Loucy (cell line): ENCODE data around the gene CYP2J2.

Experiments
- H2AFZ ChIP-seq: fragments of 200-600 bp; sonication (generic); 2 replicates; pipeline ENCODE4 v1.6.0; 2016; ENCODE audit warnings: antibody characterized with exemption, mild to moderate bottlenecking, low read length, moderate library complexity
- H3F3A ChIP-seq: fragments of 200-600 bp; 2 replicates; pipeline ENCODE4 v1.6.0; 2016; ENCODE audit warnings: antibody characterized with exemption, low read depth, mild to moderate bottlenecking
- H3K27me3 ChIP-seq: fragments of 200-600 bp; sonication (generic); 2 replicates; pipeline ENCODE4 v1.6.1; 2014; ENCODE audit warnings: low read length, mild to moderate bottlenecking; ENCODE audit not compliant: insufficient read depth, poor library complexity, severe bottlenecking
- H3K36me3 ChIP-seq: fragments of 200-600 bp; sonication (generic); 2 replicates; pipeline ENCODE4 v1.6.1; 2016; ENCODE audit warnings: low read length; ENCODE audit not compliant: insufficient read depth
- H3K4me1 ChIP-seq: fragments of 200-600 bp; sonication (generic); 2 replicates; pipeline ENCODE4 v1.5.1; 2014; ENCODE audit warnings: low read length, mild to moderate bottlenecking; ENCODE audit not compliant: insufficient read depth, poor library complexity, severe bottlenecking
- H3K4me2 ChIP-seq: fragments of 200-600 bp; sonication (generic); 2 replicates; pipeline ENCODE4 v1.6.0; 2014; ENCODE audit warnings: antibody characterized with exemption, low read length, low read depth, mild to moderate bottlenecking; ENCODE audit not compliant: poor library complexity, severe bottlenecking
- H3K4me3 ChIP-seq: fragments of 200-600 bp; sonication (generic); 2 replicates; pipeline ENCODE4 v1.5.1; 2014; ENCODE audit warnings: low read length, mild to moderate bottlenecking, mixed read lengths; ENCODE audit not compliant: poor library complexity, severe bottlenecking
- H3K79me2 ChIP-seq: fragments of 200-600 bp; sonication (generic); 2 replicates; pipeline ENCODE4 v1.6.1; 2014; ENCODE audit warnings: low read length; ENCODE audit not compliant: insufficient read depth
- H3K9ac ChIP-seq: fragments of 200-600 bp; sonication (generic); 2 replicates; pipeline ENCODE4 v1.6.0; 2014; ENCODE audit warnings: mild to moderate bottlenecking, low read depth, low read length, moderate library complexity; ENCODE audit not compliant: poor library complexity, severe bottlenecking
- H3K9me2 ChIP-seq: fragments of 200-600 bp; sonication (generic); replicated peaks from 2 replicates; pipeline ENCODE4 v1.6.1; 2016; ENCODE audit warnings: low read depth, low read length, mixed read lengths
- H3K9me3 ChIP-seq: fragments of 200-600 bp; sonication (generic); 2 replicates; pipeline ENCODE4 v1.6.1; 2014; ENCODE audit warnings: mild to moderate bottlenecking, antibody characterized with exemption, low read length, low read depth; ENCODE audit not compliant: insufficient read depth
- H4K20me1 ChIP-seq: fragments of 200-600 bp; sonication (generic); 2 replicates; pipeline ENCODE4 v1.6.0; 2014; ENCODE audit warnings: antibody characterized with exemption, low read length, mild to moderate bottlenecking; ENCODE audit not compliant: insufficient read depth, poor library complexity, severe bottlenecking
- CTCF ChIP-seq: fragments of 200-600 bp; sonication (generic); conservative IDR thresholded peaks from 2 replicates; pipeline ENCODE4 v1.5.1; 2014; ENCODE audit warnings: mild to moderate bottlenecking, antibody characterized with exemption, low read length
- EZH2phosphoT487 ChIP-seq: fragments of 200-600 bp; IDR thresholded peaks from 2 replicates; pipeline ENCODE4 v1.6.1; 2018; ENCODE audit warnings: antibody characterized with exemption, mild to moderate bottlenecking, moderate library complexity, borderline replicate concordance

CYP2J2 gene

GRCh38 chr1:59852117-59852516 lies 74.5 kb downstream of the CYP2J2 start:
- H3K79me2 ChIP-seq, result no peaks in the 10 kb centered on the region
- no peak overlapping the region for H2AFZ ChIP-seq
- no peaks in the 10 kb centered on the region for H3F3A ChIP-seq
- no peak overlapping the region for H3K4me2 ChIP-seq
- no peaks in the 10 kb centered on the region for H3K27me3 ChIP-seq
- H3K4me3 ChIP-seq, result no peak overlapping the region
- no peaks in the 10 kb centered on the region for H4K20me1 ChIP-seq
- H3K36me3 ChIP-seq, result no peaks in the 10 kb centered on the region
- no peak overlapping the region for H3K9ac ChIP-seq
- no peaks in the 10 kb centered on the region for H3K9me3 ChIP-seq
- H3K4me1 ChIP-seq, result no peaks in the 10 kb centered on the region
- H3K9me2 ChIP-seq, result no peaks in the 10 kb centered on the region
- TF ChIP-seq EZH2phosphoT487, result no peak
- TF ChIP-seq CTCF, result no peak

GRCh38 chr1:59846895-59847282 lies 79.7 kb downstream of the CYP2J2 start:
- H3K4me3 ChIP-seq, result no peak overlapping the region
- H3K9ac ChIP-seq, result no peak overlapping the region
- H3K27me3 ChIP-seq, result no peaks in the 10 kb centered on the region
- no peaks in the 10 kb centered on the region for H3K36me3 ChIP-seq
- H3K4me1 ChIP-seq, result no peaks in the 10 kb centered on the region
- H3K9me3 ChIP-seq, result no peaks in the 10 kb centered on the region
- TF ChIP-seq CTCF, result no peak
- no peak for TF ChIP-seq EZH2phosphoT487
- H2AFZ ChIP-seq, result no peak overlapping the region
- H3K9me2 ChIP-seq, result no peaks in the 10 kb centered on the region
- H4K20me1 ChIP-seq, result no peaks in the 10 kb centered on the region
- no peaks in the 10 kb centered on the region for H3K79me2 ChIP-seq
- no peak overlapping the region for H3K4me2 ChIP-seq
- no peaks in the 10 kb centered on the region for H3F3A ChIP-seq

GRCh38 chr1:59846209-59846894 lies 80.2 kb downstream of the CYP2J2 start:
- Histone ChIP-seq H3K9me3 (no peaks in the 10 kb centered on the region), H4K20me1 (no peaks in the 10 kb centered on the region), H3F3A (no peaks in the 10 kb centered on the region), H2AFZ (no peak overlapping the region), H3K9ac (no peak overlapping the region), H3K9me2 (no peaks in the 10 kb centered on the region), H3K36me3 (no peaks in the 10 kb centered on the region), H3K4me3 (no peak overlapping the region), H3K79me2 (no peaks in the 10 kb centered on the region), H3K4me2 (no peak overlapping the region), H3K4me1 (no peaks in the 10 kb centered on the region), H3K27me3 (no peaks in the 10 kb centered on the region)
- TF ChIP-seq EZH2phosphoT487 (no peak), CTCF (no peak)
